ENCODE data around the gene CWC15.

Gene CWC15

DNA sequence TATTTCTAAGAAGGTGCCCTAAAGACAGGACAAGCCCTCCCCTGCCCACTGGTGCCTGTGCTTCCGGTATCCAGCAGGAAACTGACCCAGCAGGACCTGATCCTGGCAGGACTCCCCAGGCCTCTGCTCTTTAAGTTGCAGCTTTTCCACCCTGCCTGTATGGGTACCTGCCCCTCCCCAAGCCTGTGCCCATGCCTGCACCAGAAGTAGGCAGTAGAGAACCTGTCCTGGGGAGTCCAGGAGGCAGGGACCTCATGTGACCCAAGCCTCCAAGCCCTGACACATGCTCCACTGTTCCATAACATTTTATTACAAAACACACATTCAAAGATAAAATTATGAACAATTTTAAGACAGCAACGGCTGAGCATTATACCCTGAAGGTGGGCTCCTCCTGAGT, 14.2 kb downstream of the CWC15 start:
- DNase-seq (ENCODE audit: low spot score): no peak
- in situ Hi-C loops (cut with MboI; ENCODE audit: low sequenced_read_pairs, unreplicated experiment): no loop called here
- TF ChIP-seq, protein P1, sequence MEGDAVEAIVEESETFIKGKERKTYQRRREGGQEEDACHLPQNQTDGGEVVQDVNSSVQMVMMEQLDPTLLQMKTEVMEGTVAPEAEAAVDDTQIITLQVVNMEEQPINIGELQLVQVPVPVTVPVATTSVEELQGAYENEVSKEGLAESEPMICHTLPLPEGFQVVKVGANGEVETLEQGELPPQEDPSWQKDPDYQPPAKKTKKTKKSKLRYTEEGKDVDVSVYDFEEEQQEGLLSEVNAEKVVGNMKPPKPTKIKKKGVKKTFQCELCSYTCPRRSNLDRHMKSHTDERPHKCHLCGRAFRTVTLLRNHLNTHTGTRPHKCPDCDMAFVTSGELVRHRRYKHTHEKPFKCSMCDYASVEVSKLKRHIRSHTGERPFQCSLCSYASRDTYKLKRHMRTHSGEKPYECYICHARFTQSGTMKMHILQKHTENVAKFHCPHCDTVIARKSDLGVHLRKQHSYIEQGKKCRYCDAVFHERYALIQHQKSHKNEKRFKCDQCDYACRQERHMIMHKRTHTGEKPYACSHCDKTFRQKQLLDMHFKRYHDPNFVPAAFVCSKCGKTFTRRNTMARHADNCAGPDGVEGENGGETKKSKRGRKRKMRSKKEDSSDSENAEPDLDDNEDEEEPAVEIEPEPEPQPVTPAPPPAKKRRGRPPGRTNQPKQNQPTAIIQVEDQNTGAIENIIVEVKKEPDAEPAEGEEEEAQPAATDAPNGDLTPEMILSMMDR (IDR thresholded peaks at IDR 0.05; ENCODE audit: borderline replicate concordance, control extremely low read depth, extremely low read depth, insufficient read depth, missing control alignments): no peak

- TF ChIP-seq, protein P1 (IDR thresholded peaks at IDR 0.05; ENCODE audit: borderline replicate concordance, control extremely low read depth, extremely low read depth, insufficient read depth, missing control alignments): no peak
- no peak for DNase-seq (ENCODE audit: low spot score)
- in situ Hi-C loops (cut with MboI; ENCODE audit: low sequenced_read_pairs, unreplicated experiment): no loop called here
Observed at GRCh38 chr11:94958121-94958696, 15.1 kb downstream of the CWC15 start.

GRCh38 chr11:94956963-94957362, 16.4 kb downstream of the CWC15 start:
- no peak for DNase-seq (ENCODE audit: low spot score)
- TF ChIP-seq, protein P1 (IDR thresholded peaks at IDR 0.05; ENCODE audit: borderline replicate concordance, control extremely low read depth, extremely low read depth, insufficient read depth, missing control alignments): no peak
- in situ Hi-C loops (cut with MboI; ENCODE audit: low sequenced_read_pairs, unreplicated experiment): no loop called here

GRCh38 chr11:94954753-94955152, 18.6 kb downstream of the CWC15 start:
- TF ChIP-seq, protein P1 (IDR thresholded peaks at IDR 0.05; ENCODE audit: borderline replicate concordance, control extremely low read depth, extremely low read depth, insufficient read depth, missing control alignments): no peak
- in situ Hi-C loops (cut with MboI; ENCODE audit: low sequenced_read_pairs, unreplicated experiment): no loop called here
- no peak for DNase-seq (ENCODE audit: low spot score)

- TF ChIP-seq, protein P1 (IDR thresholded peaks at IDR 0.05; ENCODE audit: borderline replicate concordance, control extremely low read depth, extremely low read depth, insufficient read depth, missing control alignments): no peak
- in situ Hi-C loops (cut with MboI; ENCODE audit: low sequenced_read_pairs, unreplicated experiment): no loop called here
- no peak for DNase-seq (ENCODE audit: low spot score)
Observed at GRCh38 chr11:94948070-94948617, 25.2 kb downstream of the CWC15 start.

DNA sequence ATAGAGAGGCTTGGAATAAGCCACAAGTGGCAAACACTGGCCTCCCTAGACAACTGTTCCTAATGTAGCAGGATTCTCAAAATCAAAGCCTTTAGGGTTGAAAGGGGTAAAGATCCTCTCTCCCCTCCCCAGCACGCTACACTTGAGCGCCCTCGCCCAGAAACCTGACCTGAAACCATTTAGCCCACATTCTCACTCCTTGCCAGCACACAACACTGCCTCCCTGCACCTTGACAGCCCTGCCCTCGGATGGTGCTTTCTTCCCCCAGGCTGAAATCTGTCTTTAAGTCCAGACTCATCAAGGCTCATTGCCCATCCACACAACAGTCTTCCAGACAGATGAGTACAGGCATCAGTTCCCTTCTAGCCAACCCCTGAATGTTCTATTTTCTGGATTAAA, 26.5 kb downstream of the CWC15 start:
- DNase-seq (ENCODE audit: low spot score): no peak
- TF ChIP-seq, protein P1 (IDR thresholded peaks at IDR 0.05; ENCODE audit: borderline replicate concordance, control extremely low read depth, extremely low read depth, insufficient read depth, missing control alignments): no peak
- in situ Hi-C loops (cut with MboI; ENCODE audit: low sequenced_read_pairs, unreplicated experiment): no loop called here
